Activated naive CD4-positive, alpha-beta T cell treated with anti-CD3 and anti-CD28 coated beads, Interleukin-2, amount 50 U/mL, for 72 hours (primary cell): Measurements from ENCODE around the gene CDH10. TPM values are rescaled to one million over a fixed set of nuclear protein-coding genes. Genes with fewer than 3 reads are reported as not detected.

Experiments
- ATAC-seq, 2 donors: fragments of 150-1000 bp; cut with Tn5 transposase; 2 replicates each; pipeline ENCODE4 v1.10.0; 2021; ENCODE audit warnings: mild to moderate bottlenecking in 2 of 2, moderate library complexity in 2 of 2
- DNase-seq, 2 donors: peaks; one replicate each; pipeline ENCODE4 v3.0.0; 2021 to 2022; ENCODE audit warnings: low spot score in 2 of 2
- H3K27ac Mint-ChIP-seq, 2 donors: one replicate each; pipeline ENCODE4 v1.8.0; 2022; ENCODE audit warnings: mild to moderate bottlenecking in 2 of 2, mixed read lengths in 2 of 2
- H3K36me3 Mint-ChIP-seq, 2 donors: one replicate each; pipeline ENCODE4 v1.8.0; 2022; ENCODE audit warnings: mixed read lengths in 2 of 2
- H3K9me3 Mint-ChIP-seq, 2 donors: one replicate each; pipeline ENCODE4 v1.8.0; 2022; ENCODE audit warnings: mixed read lengths in 2 of 2
- total RNA-seq, 2 donors: library from RNA; stranded (reverse); gene quantifications; one replicate each; pipeline ENCODE4 v1.2.3, GENCODE V29; 2022

CDH10 gene
- total RNA-seq: not detected

DNA sequence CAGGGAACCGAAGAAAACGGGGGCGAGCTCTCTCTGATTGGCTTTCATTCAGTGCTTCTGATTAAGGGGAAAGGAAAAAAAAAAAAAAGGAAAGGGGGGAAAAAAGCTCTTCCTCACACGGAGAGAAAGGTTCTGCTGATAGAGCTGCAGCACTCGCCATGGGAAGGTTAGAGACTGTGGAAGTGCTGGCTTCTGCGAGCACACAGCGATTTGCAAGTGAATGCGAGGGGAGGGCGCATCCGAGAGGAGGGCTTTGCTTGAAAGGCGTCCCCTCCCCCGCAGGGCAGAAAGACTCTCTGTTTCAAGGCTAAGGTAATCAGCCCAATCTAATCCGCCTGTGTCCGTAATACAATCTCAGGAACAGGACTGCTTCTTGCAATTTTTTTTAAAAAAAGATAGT is at the start of gene CDH10:
TSS of gene CDH10 (minus strand) at position 218 of the 400 bp plus-strand sequence. CDS start 51,488 bp downstream, outside the sequence.
- H3K9me3 Mint-ChIP-seq: peaks cover 8% of the 10 kb centered on the region in 2 donors
- DNase-seq (no peak), ATAC-seq (no peak)
- no peaks in the 10 kb centered on the region for H3K36me3 Mint-ChIP-seq
- H3K27ac Mint-ChIP-seq: peak within 1 kb of the TSS in 1 of 2 donors; percentile 14

DNA sequence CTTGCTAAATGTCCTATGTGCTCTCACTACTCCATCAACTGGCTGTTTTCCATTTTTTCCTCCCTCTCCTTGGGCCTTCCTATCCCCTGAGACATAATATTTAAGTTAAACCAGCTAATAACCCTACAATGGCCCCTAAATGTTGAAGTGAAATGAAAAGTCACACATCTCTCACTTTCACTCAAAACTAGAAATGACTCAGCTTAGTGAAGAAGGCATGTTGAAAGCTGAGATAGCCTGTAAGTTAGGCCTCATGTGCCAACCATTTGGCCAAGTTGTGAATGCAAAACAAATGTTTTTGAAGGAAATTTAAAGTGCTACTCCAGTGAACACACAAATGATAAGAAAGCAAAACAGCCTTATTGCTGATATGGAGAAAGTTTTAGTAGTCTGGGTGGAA is 48.8 kb upstream of the CDH10 start:
- Mint-ChIP-seq H3K9me3 (peaks cover 37 to 48% of the 10 kb centered on the region in 2 donors), H3K27ac (no peak overlapping the region), H3K36me3 (peaks cover 0 to 7% of the 10 kb centered on the region in 2 donors)
- DNase-seq (no peak), ATAC-seq (no peak)

DNA sequence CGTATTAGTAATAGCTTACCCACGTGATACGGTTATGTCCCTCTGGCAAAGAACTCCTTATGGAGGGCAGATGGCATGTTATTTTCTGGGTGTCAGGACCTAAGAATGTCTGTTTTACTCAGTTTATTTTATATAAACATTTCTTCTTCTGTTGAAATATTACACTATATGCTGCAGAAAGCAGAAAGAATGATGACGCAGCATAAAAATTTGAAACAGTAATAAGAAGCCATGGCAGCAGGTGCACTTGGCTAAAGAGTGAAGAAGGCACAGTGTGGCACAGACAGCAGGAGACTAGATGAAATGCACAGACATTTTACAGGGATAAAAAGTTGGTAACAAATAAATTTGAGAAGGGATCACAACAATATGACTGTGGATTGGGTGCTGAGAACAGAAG is 46.3 kb upstream of the CDH10 start:
- DNase-seq: no peak
- ATAC-seq: no peak
- Mint-ChIP-seq H3K27ac (no peak overlapping the region), H3K9me3 (peaks cover 24 to 36% of the 10 kb centered on the region in 2 donors), H3K36me3 (no peaks in the 10 kb centered on the region)

DNA sequence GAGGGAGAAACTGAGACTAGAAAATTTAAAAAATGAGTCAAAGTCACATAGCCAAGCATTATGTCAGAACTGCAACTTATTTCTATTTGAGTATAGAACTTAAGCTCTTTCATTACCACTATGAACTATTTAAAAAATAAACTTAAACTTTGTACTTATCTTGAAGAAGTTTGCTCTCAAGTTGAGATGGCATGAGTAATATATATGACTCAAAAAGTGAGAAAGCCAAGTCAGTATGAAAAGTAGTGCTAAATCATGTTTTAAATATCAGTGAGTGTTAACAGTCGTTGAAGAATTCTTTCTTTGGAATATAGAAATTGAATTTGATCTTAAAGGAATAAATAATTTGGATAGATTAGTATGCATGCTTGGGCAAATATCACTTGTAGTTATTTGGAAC is 36.3 kb upstream of the CDH10 start:
- Mint-ChIP-seq H3K9me3 (peaks cover 8 to 16% of the 10 kb centered on the region in 2 donors), H3K27ac (no peak overlapping the region), H3K36me3 (peaks cover 0 to 5% of the 10 kb centered on the region in 2 donors)
- ATAC-seq (no peak), DNase-seq (no peak)

DNA sequence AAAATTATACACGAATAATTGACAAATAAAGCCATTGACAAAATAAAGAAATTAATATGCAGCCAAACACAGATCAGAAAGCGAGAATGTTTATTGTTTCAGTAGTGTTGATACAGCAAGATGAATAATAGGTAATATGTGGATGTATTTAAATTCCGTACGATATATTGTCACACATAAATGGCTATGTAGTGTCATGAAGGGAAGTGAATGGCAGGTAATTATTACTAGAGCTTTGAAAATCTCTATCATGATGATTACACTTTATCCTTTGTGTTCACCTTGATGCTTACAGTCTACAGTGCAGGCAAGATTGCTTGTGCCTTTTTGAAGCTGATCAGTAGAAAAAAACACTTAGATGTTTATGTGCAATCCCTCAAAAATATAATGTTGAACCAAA is 23.3 kb upstream of the CDH10 start:
- peaks cover 5 to 6% of the 10 kb centered on the region in 2 donors for H3K36me3 Mint-ChIP-seq
- no peak for DNase-seq
- no peak overlapping the region for H3K27ac Mint-ChIP-seq
- ATAC-seq: no peak
- peaks cover 20 to 25% of the 10 kb centered on the region in 2 donors for H3K9me3 Mint-ChIP-seq

DNA sequence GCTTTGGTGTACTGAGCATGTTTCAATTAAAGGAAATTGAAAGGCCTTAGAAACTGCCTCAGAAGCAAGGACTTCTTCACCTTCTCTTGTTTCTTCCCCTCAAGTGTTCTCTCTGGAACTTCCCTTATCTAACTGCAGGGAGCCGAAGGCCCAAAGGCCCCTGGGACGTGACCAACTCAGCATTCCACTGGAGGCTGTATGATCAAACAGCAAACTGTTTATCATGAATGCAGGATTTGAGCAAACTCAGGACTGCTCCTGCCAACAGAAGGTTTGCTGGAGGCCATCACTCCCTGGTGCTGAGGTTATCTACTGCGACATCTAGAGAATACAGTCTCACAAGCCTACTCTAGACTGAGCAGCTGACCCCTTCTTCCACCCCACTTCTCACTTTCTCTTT is 4.8 kb upstream of the CDH10 start:
- no peak for ATAC-seq
- Mint-ChIP-seq H3K9me3 (peaks cover 9 to 23% of the 10 kb centered on the region in 2 donors), H3K36me3 (peaks cover 0 to 5% of the 10 kb centered on the region in 2 donors), H3K27ac (no peak overlapping the region)
- no peak for DNase-seq

DNA sequence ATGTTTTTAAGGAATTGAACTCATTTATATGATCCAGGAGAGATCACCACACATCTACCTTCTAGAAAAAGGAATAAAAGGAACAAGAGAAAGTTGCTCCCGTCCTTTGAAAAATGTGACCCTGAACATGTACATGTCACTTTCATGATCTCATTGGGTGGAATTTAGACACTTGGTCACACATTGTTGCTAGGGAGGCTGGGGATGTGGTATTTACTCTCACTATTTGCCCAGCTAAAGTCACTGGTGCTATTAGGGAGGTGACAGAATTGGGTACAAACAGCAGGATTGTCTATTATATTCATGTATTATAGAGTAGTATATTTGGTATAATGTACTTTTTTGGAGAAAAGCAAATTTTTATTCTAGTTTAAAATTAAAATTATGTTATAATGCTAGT is 2.1 kb upstream of the CDH10 start:
- Mint-ChIP-seq H3K27ac (no peak overlapping the region), H3K9me3 (peaks cover 8 to 15% of the 10 kb centered on the region in 2 donors), H3K36me3 (peaks cover 0 to 5% of the 10 kb centered on the region in 2 donors)
- ATAC-seq (no peak), DNase-seq (no peak)

DNA sequence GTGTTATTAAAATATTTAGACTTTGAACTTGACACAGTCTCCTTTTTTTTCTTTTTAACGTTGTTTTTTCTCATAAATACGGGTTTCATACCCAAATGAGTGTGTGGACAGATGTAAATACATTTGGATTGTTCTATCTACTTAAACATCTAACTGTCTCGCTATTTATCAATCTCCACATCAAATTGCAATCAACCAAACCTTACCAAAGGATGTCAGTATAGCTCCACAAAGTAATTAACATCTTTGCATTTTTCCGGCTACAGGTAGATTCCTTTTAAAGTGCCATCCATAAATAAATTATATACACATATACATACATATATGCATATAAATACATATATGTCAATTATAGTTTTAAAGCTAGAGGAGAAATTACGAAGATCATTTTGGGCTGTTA is 705 bp upstream of the CDH10 start:
- ATAC-seq (no peak), DNase-seq (no peak)
- no peak overlapping the region for H3K27ac Mint-ChIP-seq
- H3K9me3 Mint-ChIP-seq: peaks cover 8% of the 10 kb centered on the region in 2 donors
- peaks cover 0 to under 1% of the 10 kb centered on the region in 2 donors for H3K36me3 Mint-ChIP-seq

DNA sequence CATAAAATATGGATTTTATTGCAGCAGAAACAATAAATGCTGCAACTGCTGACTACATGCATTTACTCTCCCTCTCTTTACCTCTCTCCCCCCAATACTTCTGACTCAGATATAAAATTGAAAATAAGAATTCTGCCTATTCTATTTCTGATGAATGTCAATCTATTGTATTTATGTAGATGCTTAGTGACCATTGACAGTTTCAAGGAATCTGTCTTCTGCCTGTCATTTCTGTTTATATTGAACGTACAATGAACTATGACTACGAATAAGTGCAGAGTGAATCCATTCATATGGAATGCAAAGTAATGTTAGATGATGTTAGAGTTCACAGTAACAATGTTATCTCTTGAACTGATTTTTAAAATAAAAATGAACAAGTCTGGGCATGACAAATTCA is 898 bp downstream of the CDH10 start:
- ATAC-seq (no peak), DNase-seq (no peak)
- H3K36me3 Mint-ChIP-seq: no peaks in the 10 kb centered on the region
- H3K27ac Mint-ChIP-seq: no peak overlapping the region
- H3K9me3 Mint-ChIP-seq: peaks cover 8% of the 10 kb centered on the region in 2 donors

DNA sequence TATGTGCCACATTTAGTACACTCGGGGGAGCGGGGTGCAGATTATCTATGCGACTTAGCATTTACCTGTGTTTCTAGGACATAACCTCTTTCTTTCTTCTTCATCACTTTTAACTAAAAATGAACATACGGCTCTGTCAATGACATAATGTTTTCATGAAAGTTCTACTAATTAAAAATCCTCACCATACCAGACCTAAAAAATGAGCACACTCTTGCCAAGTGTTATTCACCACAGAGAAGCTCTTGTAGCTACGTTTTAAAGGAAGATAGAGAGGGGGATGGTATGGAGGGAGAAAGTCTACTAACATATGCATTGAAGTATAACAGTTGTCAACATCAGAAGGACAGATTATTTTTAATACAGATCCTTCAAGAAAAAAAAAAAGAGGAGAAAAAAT is 1.6 kb downstream of the CDH10 start:
- Mint-ChIP-seq H3K27ac (no peak overlapping the region), H3K36me3 (no peaks in the 10 kb centered on the region), H3K9me3 (peaks cover 4% of the 10 kb centered on the region in 2 donors)
- DNase-seq (no peak), ATAC-seq (no peak)

DNA sequence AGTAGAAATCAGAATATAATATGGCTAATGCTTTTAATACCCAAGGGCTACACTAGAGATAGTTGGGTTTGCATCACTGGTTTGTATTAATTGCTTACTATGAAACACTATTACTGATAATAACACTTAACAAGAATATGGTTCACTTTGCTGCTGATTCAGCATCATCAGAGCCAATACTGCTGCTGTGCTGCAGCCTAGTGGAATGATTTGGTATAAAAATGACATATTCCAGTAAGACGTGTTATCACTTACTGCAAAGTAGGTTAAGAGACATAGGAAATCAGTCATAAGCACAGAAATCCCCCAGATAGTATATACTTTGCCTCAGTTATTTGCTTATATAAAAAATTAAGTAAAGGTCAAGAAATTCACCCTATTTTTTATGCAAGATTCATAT is 2.8 kb downstream of the CDH10 start:
- no peak overlapping the region for H3K27ac Mint-ChIP-seq
- ATAC-seq (no peak), DNase-seq (no peak)
- H3K36me3 Mint-ChIP-seq: no peaks in the 10 kb centered on the region
- peaks cover 4% of the 10 kb centered on the region in 2 donors for H3K9me3 Mint-ChIP-seq

DNA sequence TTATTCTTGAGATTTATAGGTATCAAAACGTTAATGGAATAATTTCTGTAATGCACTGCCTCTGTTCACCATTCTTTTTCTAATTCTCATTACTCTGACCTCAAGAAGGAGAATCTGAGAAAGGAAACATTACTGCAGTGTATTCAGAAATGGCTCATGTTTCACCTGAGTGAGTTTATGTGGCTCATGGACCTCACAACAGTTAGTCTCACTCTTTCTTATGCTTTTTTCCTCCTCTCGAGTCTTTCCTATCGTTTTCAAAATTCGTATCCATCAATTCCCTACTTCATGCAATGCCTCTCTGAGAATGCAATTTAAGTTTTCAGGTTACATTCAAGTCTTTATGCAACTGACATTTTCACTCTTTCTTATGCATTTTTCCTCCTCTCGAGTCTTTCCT is 9.6 kb downstream of the CDH10 start:
- ATAC-seq (no peak), DNase-seq (no peak)
- no peaks in the 10 kb centered on the region for H3K36me3 Mint-ChIP-seq
- H3K9me3 Mint-ChIP-seq: peaks cover 0 to 4% of the 10 kb centered on the region in 2 donors
- H3K27ac Mint-ChIP-seq: no peak overlapping the region

DNA sequence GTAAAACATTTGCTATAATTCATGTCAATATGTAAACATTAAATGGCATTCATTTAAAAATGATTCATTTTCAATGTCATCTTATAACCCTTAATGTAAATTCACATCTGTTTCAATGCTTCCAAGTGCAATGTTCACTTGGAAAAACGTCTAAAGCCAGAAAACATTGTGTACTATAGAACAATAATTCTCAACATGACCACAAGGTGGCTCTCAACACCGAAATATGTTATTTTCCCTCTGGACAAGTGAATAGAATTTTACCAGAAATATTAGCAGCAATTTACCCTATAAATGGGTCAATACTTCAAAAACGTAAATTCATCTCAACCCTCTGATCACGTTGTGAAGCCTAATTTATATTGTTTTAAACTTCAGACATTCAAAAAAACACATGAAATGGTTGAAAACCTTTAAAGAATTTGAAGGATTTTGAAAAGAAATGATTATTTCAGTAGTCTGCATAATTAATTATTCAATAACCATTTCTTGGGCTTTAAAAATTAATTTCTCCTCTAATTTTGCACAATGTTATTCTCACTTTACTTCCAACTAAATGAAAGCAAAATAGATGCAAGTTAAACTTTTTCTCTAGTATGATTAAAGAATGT is 11.0 kb downstream of the CDH10 start:
- no peak overlapping the region for H3K27ac Mint-ChIP-seq
- no peaks in the 10 kb centered on the region for H3K36me3 Mint-ChIP-seq
- H3K9me3 Mint-ChIP-seq: peaks cover 0 to 4% of the 10 kb centered on the region in 2 donors
- ATAC-seq: no peak
- DNase-seq: no peak

DNA sequence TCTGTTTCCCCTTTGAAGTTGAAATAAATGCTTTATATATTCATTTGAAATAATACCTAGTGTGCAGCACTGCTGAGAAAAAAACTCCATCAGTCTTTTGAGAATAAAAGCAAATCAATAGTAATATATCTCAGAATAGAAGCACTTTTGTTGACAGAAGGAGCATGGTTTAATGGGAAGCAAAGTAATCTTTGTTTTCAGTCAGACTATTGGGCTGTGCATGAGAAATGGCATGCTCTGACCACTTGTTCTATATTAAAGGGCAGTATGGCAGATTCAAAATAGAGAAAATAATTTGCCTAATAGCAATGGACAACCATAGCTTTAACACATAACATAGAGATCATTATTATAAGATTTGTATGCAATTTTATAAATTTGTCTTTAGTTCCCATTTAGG is 12.4 kb downstream of the CDH10 start:
- DNase-seq (no peak), ATAC-seq (no peak)
- Mint-ChIP-seq H3K9me3 (peaks cover 0 to 4% of the 10 kb centered on the region in 2 donors), H3K27ac (no peak overlapping the region), H3K36me3 (no peaks in the 10 kb centered on the region)

DNA sequence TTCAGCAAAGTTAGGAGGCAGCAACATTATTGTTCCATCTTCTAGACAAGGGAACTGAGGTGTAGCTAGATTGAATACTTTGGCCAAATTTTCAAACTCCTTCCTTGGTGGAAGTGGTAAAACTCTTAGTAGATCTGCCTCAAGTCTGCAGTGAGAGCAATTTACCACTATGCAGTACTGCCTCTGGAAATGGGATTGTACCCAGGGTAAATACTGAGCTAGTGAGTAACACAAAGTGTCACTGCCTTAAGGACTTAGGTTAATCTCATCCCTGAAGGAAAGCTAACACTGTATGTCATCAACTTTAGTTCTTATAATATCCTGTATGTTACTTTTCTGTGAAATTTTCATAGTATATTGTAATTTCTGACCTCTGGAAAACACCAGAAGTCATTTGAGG is 13.9 kb downstream of the CDH10 start:
- H3K36me3 Mint-ChIP-seq: no peaks in the 10 kb centered on the region
- no peak for DNase-seq

DNA sequence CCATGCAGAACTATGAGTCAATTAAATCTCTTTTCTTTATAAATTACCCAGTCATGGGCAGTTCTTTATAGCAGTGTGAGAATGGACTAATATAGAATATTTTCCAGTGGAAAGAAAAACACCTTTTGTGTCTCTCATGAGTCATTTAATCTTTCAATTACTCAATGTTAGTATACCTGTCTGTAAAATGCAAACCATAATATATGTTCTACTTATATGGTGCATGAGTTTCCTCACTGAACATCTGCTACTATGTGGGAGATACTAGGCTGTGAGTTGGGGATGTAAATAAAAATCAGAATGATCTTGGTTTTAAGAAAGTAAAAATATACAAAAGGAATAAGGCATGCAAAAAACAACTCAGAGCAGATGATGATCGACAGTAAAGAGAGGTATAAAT is 15.0 kb downstream of the CDH10 start:
- Mint-ChIP-seq H3K27ac (no peak overlapping the region), H3K9me3 (no peaks in the 10 kb centered on the region), H3K36me3 (no peaks in the 10 kb centered on the region)
- DNase-seq (no peak), ATAC-seq (no peak)

More for the DNA sequence above, 13.9 kb downstream of the CDH10 start:
- Mint-ChIP-seq H3K9me3 (peaks cover 0 to 4% of the 10 kb centered on the region in 2 donors), H3K27ac (no peak overlapping the region)
- ATAC-seq: no peak

DNA sequence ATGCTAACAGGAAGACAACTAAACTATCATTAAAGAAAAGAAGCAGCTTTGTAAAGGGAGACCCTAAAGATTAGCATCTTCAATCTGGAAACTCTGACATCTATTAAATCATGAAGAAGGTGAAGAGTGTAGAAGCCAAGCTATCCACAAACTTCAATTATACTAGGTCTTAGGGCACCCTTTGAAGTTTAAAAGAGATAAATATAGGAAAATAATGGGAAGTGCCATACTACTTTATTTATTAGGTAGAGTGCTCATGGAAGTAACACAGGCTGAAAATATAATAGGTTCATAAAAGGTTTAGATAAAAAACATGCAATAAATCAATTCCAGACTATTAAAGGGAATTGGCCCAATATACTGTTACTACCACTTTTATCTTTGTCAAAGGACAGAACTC is 19.9 kb downstream of the CDH10 start:
- DNase-seq (no peak), ATAC-seq (no peak)
- peaks cover 4 to 12% of the 10 kb centered on the region in 2 donors for H3K9me3 Mint-ChIP-seq
- no peaks in the 10 kb centered on the region for H3K36me3 Mint-ChIP-seq
- no peak overlapping the region for H3K27ac Mint-ChIP-seq

DNA sequence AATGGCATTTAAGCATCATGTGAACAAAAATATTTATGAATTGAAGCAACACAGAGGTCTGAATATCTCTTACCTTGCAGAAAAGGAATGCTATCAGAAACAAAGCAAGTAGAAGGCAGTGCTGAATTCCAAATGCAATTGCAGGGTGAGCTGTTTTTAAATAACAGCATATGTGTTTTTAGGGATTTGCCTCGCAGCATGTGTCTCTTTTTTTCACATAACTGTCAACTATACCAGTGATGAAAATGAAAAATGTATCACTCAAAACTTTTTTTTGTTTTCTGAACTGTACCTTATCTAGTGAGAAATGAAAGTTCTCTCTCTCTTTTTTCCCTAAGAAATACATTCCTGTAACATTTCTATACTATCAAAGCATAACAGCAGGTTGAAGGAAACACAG is 21.2 kb downstream of the CDH10 start:
- no peaks in the 10 kb centered on the region for H3K36me3 Mint-ChIP-seq
- ATAC-seq (no peak), DNase-seq (no peak)
- no peak overlapping the region for H3K27ac Mint-ChIP-seq
- H3K9me3 Mint-ChIP-seq: peaks cover 4 to 12% of the 10 kb centered on the region in 2 donors
